GM12872 (cell line): ENCODE data around the gene STAU1.

Experiments
- TF ChIP-seq, protein P1 (sequence below): IDR thresholded peaks from 3 replicates; pipeline ENCODE4 v1.5.1; 2011; ENCODE audit warnings: low read depth, mild to moderate bottlenecking, low read length, moderate library complexity; ENCODE audit not compliant: insufficient read depth

The STAU1 gene

GRCh38 chr20:49118307-49118706 is 69.8 kb downstream of the STAU1 start:
- TF ChIP-seq, protein P1, sequence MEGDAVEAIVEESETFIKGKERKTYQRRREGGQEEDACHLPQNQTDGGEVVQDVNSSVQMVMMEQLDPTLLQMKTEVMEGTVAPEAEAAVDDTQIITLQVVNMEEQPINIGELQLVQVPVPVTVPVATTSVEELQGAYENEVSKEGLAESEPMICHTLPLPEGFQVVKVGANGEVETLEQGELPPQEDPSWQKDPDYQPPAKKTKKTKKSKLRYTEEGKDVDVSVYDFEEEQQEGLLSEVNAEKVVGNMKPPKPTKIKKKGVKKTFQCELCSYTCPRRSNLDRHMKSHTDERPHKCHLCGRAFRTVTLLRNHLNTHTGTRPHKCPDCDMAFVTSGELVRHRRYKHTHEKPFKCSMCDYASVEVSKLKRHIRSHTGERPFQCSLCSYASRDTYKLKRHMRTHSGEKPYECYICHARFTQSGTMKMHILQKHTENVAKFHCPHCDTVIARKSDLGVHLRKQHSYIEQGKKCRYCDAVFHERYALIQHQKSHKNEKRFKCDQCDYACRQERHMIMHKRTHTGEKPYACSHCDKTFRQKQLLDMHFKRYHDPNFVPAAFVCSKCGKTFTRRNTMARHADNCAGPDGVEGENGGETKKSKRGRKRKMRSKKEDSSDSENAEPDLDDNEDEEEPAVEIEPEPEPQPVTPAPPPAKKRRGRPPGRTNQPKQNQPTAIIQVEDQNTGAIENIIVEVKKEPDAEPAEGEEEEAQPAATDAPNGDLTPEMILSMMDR, result no peak

- TF ChIP-seq, protein P1, result no peak
Measured at GRCh38 chr20:49115564-49115963, 72.6 kb downstream of the STAU1 start.

GRCh38 chr20:49112596-49113274 is 75.4 kb downstream of the STAU1 start:
- TF ChIP-seq, protein P1, result no peak

DNA sequence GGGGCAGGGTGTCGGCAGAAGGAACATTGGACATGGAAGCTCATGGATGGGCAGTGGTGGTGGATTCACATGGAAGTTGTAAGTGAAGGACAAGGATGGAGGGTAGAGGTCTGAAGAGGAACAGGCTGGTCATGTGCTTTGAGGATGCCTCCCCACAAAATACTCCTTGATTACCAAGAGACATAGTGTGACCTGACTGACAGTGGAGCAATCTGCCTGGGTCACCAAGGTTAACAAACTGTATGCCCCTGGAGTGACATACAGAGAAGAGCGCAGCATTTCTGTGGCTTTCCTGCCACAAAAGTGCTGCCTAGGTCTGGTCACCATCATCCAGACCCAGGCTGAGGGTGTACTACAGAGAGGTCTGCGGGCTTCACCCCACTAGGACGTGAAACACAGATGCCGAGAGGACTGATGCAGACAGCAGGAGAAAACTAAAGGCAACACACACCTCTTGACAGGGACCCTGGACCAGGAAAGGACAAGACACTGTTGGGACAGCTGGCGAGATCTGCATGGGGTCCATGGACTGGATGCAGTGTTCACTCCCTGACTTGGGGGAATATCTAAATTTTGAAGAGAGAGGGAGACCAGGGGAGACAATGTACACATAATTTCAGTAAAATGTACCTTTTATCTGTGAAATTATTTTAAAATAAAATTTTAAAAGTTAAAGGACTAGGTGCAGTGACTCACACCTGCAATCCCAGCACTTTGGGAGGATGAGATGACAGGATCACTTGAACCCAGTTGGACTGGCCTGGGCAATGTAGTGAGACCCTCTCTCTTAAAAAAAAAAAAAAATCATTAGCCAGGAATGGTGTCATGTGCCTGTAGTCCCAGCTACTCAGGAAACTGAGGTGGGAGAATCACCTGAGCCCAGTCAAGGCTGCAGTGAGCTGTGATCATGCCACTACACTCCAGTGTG is 77.1 kb downstream of the STAU1 start:
- TF ChIP-seq, protein P1, result no peak

DNA sequence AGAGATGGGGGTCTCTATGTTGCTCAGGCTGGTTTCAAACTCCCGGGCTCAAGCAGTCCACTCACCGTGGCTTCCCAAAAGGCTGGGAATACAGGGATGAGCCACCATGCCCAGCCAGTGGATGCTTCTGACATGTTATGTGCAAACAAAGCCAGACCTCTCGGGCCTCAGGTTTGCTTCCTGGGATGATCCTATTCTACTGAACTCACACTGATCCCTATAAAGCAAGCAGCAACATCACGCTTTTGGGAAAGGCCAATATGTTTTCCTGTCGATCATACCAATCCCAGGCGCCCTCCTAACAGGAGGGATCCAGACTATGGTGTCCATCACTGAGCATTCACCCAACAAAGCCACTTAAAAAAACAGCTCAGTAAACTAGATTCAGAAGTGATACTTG is 81.8 kb downstream of the STAU1 start:
- TF ChIP-seq, protein P1, result no peak

GRCh38 chr20:49104365-49104648 is 83.8 kb downstream of the STAU1 start:
- TF ChIP-seq, protein P1, result no peak

- TF ChIP-seq, protein P1, result no peak
Measured at GRCh38 chr20:49103647-49104364, 84.3 kb downstream of the STAU1 start.
